ENCODE measurements around the gene MRPL42. TPM values are rescaled to one million over a fixed set of nuclear protein-coding genes. Genes with fewer than 3 reads are reported as not detected.

Gene MRPL42
- 10 to 100 TPM; 24.6 to 33.4 TPM for polyA plus RNA-seq

GRCh38 chr12:93467351-93468007 lies at the start of gene MRPL42:
Gene MRPL42 (plus strand): TSS chr12:93467514. CDS start chr12:93469286, 1,772 bp downstream.
- Histone ChIP-seq H3K27ac (ENCODE audit: low read depth in 2 of 2, low read length in 1 of 2) (peak within 1 kb of the TSS; percentile 89 to 93), H3K4me3 (ENCODE audit: low read depth in 1 of 2, low read length in 2 of 2) (peak within 1 kb of the TSS; percentile 72 to 86), H3K27me3 (ENCODE audit: control insufficient read depth in 1 of 2, insufficient read depth in 2 of 2, low read length in 2 of 2) (no peaks in the 10 kb centered on the region), H3K36me3 (ENCODE audit: control insufficient read depth in 2 of 2, insufficient read depth in 2 of 2, low read length in 1 of 2) (no peaks in the 10 kb centered on the region), H3K9me3 (ENCODE audit: control insufficient read depth in 2 of 2, insufficient read depth in 1 of 2, low read depth in 1 of 2, low read length in 1 of 2) (no peaks in the 10 kb centered on the region), H3K4me1 (ENCODE audit: control insufficient read depth in 2 of 2, insufficient read depth in 2 of 2, low read length in 1 of 2) (no peaks in the 10 kb centered on the region)
- 0 to 1% methylated on average over 36 of the region's 36 CpGs for whole genome bisulfite sequencing, 2 donors

- Histone ChIP-seq H3K9me3 (ENCODE audit: control insufficient read depth in 2 of 2, insufficient read depth in 1 of 2, low read depth in 1 of 2, low read length in 1 of 2) (no peaks in the 10 kb centered on the region), H3K27ac (ENCODE audit: low read depth in 2 of 2, low read length in 1 of 2) (no peak overlapping the region), H3K36me3 (ENCODE audit: control insufficient read depth in 2 of 2, insufficient read depth in 2 of 2, low read length in 1 of 2) (no peaks in the 10 kb centered on the region), H3K4me3 (ENCODE audit: low read depth in 1 of 2, low read length in 2 of 2) (no peak overlapping the region), H3K27me3 (ENCODE audit: control insufficient read depth in 1 of 2, insufficient read depth in 2 of 2, low read length in 2 of 2) (no peaks in the 10 kb centered on the region), H3K4me1 (ENCODE audit: control insufficient read depth in 2 of 2, insufficient read depth in 2 of 2, low read length in 1 of 2) (no peaks in the 10 kb centered on the region)
- WGBS, 2 donors = 94 to 98% methylated on average over 4 of the region's 4 CpGs
Measured at GRCh38 chr12:93417967-93418480, 49.3 kb upstream of the MRPL42 start.

DNA sequence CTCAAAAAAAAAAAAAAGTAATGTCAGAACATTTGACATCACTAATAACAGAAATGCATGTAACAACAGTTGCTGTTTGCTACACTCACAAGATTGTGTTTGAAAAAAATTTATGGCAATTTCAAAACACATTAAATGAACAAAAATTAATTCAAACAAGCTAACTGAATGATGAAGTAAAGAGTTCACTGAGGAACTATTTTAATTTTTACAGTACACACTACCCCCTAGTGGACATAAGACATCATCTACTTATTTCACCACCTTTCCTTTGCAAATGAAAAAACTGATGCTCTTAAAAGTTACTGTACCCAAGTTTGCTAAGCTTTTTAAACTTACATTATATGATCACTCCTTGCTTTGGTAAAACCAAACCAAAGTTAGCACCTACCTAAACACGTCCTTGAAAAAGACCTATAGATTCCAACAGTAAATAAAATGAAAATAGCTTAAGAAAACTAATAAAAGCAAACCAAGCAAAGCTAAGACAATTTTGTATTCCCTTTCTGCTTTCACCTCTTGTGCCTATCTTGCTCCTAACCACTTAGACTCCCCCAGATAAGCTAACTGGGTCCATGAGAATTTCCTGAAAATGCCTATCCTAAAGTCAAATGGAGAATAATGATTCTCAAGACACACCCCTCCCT lies 47.8 kb upstream of the MRPL42 start:
- Histone ChIP-seq H3K27ac (ENCODE audit: low read depth in 2 of 2, low read length in 1 of 2) (no peak overlapping the region), H3K4me1 (ENCODE audit: control insufficient read depth in 2 of 2, insufficient read depth in 2 of 2, low read length in 1 of 2) (no peaks in the 10 kb centered on the region), H3K36me3 (ENCODE audit: control insufficient read depth in 2 of 2, insufficient read depth in 2 of 2, low read length in 1 of 2) (no peaks in the 10 kb centered on the region), H3K9me3 (ENCODE audit: control insufficient read depth in 2 of 2, insufficient read depth in 1 of 2, low read depth in 1 of 2, low read length in 1 of 2) (no peaks in the 10 kb centered on the region), H3K27me3 (ENCODE audit: control insufficient read depth in 1 of 2, insufficient read depth in 2 of 2, low read length in 2 of 2) (no peaks in the 10 kb centered on the region), H3K4me3 (ENCODE audit: low read depth in 1 of 2, low read length in 2 of 2) (no peak overlapping the region)
- WGBS, 2 donors = 20 to 28% methylated on average over 1 of the region's 1 CpG

DNA sequence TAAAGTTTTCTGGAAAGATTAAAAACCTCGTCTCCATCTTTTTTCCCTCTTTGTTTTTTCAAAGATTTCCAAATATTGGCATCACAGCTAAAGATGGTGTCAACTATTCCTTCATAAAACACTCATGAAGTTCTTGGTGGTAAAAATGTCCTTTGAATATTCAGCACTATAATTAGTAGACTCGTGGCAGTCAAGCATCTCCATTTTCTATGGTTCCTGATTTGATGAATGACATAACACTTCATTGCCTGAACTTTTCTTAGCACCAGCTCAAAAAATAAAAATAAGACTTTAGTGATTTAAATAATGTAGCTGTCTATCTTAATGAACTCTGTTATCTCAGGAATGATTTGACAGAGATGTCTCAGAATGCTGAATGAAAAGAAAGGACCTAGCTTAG lies 45.3 kb upstream of the MRPL42 start:
- WGBS, 2 donors = 52 to 58% methylated on average over 2 of the region's 2 CpGs
- Histone ChIP-seq H3K27me3 (ENCODE audit: control insufficient read depth in 1 of 2, insufficient read depth in 2 of 2, low read length in 2 of 2) (no peaks in the 10 kb centered on the region), H3K4me1 (ENCODE audit: control insufficient read depth in 2 of 2, insufficient read depth in 2 of 2, low read length in 1 of 2) (peaks cover 0 to 1% of the 10 kb centered on the region in 2 donors), H3K36me3 (ENCODE audit: control insufficient read depth in 2 of 2, insufficient read depth in 2 of 2, low read length in 1 of 2) (no peaks in the 10 kb centered on the region), H3K9me3 (ENCODE audit: control insufficient read depth in 2 of 2, insufficient read depth in 1 of 2, low read depth in 1 of 2, low read length in 1 of 2) (no peaks in the 10 kb centered on the region), H3K27ac (ENCODE audit: low read depth in 2 of 2, low read length in 1 of 2) (no peak overlapping the region), H3K4me3 (ENCODE audit: low read depth in 1 of 2, low read length in 2 of 2) (no peak overlapping the region)

DNA sequence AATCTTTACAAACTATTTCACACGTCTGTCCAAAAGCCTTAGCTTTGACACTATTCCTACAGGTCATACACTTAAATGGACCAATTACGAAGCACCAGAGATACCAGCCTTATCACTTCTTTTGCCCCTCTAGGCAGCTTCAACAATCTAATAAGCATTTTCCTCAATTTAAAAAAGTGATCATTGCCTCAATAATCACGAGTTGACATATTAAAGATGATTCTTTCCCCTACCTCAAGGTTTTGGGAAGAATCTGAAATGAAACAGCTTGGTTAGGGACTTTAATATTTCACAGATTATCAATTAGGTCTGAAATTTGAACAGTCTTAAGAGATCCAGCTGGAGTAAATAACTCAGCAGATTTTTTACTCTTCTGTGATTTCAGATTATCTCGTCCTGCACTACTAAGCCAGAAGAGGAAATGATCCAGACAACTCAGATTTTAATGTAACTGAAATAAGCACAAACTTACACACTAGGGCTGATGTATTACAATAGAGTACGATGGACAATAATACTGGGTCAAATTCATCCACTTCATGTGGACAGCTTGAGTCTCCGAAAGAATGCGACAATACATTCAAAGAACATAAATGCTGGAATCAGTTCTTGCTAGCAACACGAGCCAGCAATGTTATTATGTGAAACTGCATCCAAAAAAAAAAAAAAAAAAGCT lies 41.4 kb upstream of the MRPL42 start:
- H3K4me1 ChIP-seq (ENCODE audit: control insufficient read depth in 2 of 2, insufficient read depth in 2 of 2, low read length in 1 of 2) = peaks cover 0 to 2% of the 10 kb centered on the region in 2 donors
- H3K4me3 ChIP-seq (ENCODE audit: low read depth in 1 of 2, low read length in 2 of 2) = no peak overlapping the region
- no peaks in the 10 kb centered on the region for H3K27me3 ChIP-seq (ENCODE audit: control insufficient read depth in 1 of 2, insufficient read depth in 2 of 2, low read length in 2 of 2)
- H3K36me3 ChIP-seq (ENCODE audit: control insufficient read depth in 2 of 2, insufficient read depth in 2 of 2, low read length in 1 of 2) = no peaks in the 10 kb centered on the region
- WGBS, 2 donors = 55 to 61% methylated on average over 8 of the region's 8 CpGs
- H3K27ac ChIP-seq (ENCODE audit: low read depth in 2 of 2, low read length in 1 of 2) = no peak overlapping the region
- no peaks in the 10 kb centered on the region for H3K9me3 ChIP-seq (ENCODE audit: control insufficient read depth in 2 of 2, insufficient read depth in 1 of 2, low read depth in 1 of 2, low read length in 1 of 2)

DNA sequence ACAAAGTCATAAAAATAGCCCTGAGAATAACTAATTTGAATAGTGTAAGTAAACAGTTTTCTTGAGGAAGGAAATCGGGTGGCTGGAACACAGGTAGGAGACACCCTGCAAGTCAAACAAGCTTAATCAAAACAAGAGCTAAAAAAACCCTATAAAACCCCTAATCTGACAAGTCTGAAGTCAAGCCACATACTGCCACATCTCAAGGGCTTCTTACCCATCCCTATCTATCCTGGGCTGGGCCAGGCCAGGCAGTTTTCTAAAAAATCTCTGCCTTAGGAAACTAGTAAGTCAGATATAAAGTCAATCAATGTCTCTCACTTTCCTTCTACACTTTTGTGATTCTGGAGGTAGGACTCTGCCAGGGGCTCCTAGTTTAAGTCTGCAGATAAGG lies 40.9 kb upstream of the MRPL42 start:
- Histone ChIP-seq H3K27ac (ENCODE audit: low read depth in 2 of 2, low read length in 1 of 2) (no peak overlapping the region), H3K4me1 (ENCODE audit: control insufficient read depth in 2 of 2, insufficient read depth in 2 of 2, low read length in 1 of 2) (peaks cover 0 to 2% of the 10 kb centered on the region in 2 donors)
- 20 to 38% methylated on average over 1 of the region's 1 CpG for WGBS, 2 donors

GRCh38 chr12:93427779-93428564 lies 39.3 kb upstream of the MRPL42 start:
- H3K4me3 ChIP-seq (ENCODE audit: low read depth in 1 of 2, low read length in 2 of 2) = no peak overlapping the region
- peaks cover 0 to 2% of the 10 kb centered on the region in 2 donors for H3K4me1 ChIP-seq (ENCODE audit: control insufficient read depth in 2 of 2, insufficient read depth in 2 of 2, low read length in 1 of 2)
- no peaks in the 10 kb centered on the region for H3K36me3 ChIP-seq (ENCODE audit: control insufficient read depth in 2 of 2, insufficient read depth in 2 of 2, low read length in 1 of 2)
- no peaks in the 10 kb centered on the region for H3K27me3 ChIP-seq (ENCODE audit: control insufficient read depth in 1 of 2, insufficient read depth in 2 of 2, low read length in 2 of 2)
- H3K27ac ChIP-seq (ENCODE audit: low read depth in 2 of 2, low read length in 1 of 2) = peak overlapping the region in 1 of 2 donors; percentile 7
- WGBS, 2 donors = 51 to 61% methylated on average over 5 of the region's 5 CpGs
- no peaks in the 10 kb centered on the region for H3K9me3 ChIP-seq (ENCODE audit: control insufficient read depth in 2 of 2, insufficient read depth in 1 of 2, low read depth in 1 of 2, low read length in 1 of 2)

More for the DNA sequence above, 40.9 kb upstream of the MRPL42 start:
- Histone ChIP-seq H3K36me3 (ENCODE audit: control insufficient read depth in 2 of 2, insufficient read depth in 2 of 2, low read length in 1 of 2) (no peaks in the 10 kb centered on the region), H3K27me3 (ENCODE audit: control insufficient read depth in 1 of 2, insufficient read depth in 2 of 2, low read length in 2 of 2) (no peaks in the 10 kb centered on the region), H3K9me3 (ENCODE audit: control insufficient read depth in 2 of 2, insufficient read depth in 1 of 2, low read depth in 1 of 2, low read length in 1 of 2) (no peaks in the 10 kb centered on the region), H3K4me3 (ENCODE audit: low read depth in 1 of 2, low read length in 2 of 2) (no peak overlapping the region)

DNA sequence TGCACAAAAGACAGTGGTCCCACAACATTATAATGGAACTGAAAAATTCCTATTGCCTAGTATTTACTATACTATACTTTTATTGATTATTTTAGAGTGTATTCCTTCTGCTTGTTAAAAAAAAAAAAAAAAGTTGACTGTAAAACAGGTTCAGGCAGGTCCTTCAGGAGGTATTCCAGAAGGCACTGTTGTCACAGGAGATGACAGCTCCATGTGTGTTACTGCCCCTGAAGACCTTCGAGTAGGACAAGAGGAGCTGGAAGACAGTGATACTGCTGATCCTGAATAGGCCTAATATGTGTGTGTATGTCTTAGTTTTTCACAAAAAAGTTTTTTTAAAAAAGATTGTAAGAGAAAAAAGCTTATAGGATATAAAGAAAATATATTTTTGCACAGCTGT lies 37.9 kb upstream of the MRPL42 start:
- 43 to 44% methylated on average over 1 of the region's 1 CpG for WGBS, 2 donors
- H3K4me1 ChIP-seq (ENCODE audit: control insufficient read depth in 2 of 2, insufficient read depth in 2 of 2, low read length in 1 of 2) = peaks cover 0 to 2% of the 10 kb centered on the region in 2 donors

DNA sequence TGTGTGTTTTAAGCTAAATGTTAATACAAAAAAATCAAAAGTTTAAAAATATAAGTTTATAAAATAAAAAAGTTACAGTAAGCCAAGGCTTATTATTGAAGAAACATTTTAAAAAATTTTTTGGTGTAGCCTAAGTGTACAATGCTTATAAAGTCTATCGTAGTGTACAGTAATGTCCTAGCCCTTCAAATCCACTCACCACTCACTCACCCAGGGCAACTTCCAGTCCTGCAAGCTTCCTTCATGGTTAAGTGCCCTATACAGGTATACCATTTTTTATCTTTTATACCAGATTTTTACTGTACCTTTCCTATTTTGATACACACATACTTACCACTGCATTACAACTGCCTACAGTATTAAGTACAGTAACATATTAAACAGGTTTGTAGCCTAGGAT lies 37.5 kb upstream of the MRPL42 start:
- Histone ChIP-seq H3K27ac (ENCODE audit: low read depth in 2 of 2, low read length in 1 of 2) (no peak overlapping the region), H3K9me3 (ENCODE audit: control insufficient read depth in 2 of 2, insufficient read depth in 1 of 2, low read depth in 1 of 2, low read length in 1 of 2) (no peaks in the 10 kb centered on the region), H3K4me1 (ENCODE audit: control insufficient read depth in 2 of 2, insufficient read depth in 2 of 2, low read length in 1 of 2) (peaks cover 1 to 2% of the 10 kb centered on the region in 2 donors), H3K36me3 (ENCODE audit: control insufficient read depth in 2 of 2, insufficient read depth in 2 of 2, low read length in 1 of 2) (no peaks in the 10 kb centered on the region), H3K4me3 (ENCODE audit: low read depth in 1 of 2, low read length in 2 of 2) (no peak overlapping the region), H3K27me3 (ENCODE audit: control insufficient read depth in 1 of 2, insufficient read depth in 2 of 2, low read length in 2 of 2) (no peaks in the 10 kb centered on the region)
- 72% methylated on average over 1 of the region's 1 CpG for WGBS, 2 donors

More for the DNA sequence above, 37.9 kb upstream of the MRPL42 start:
- H3K27me3 ChIP-seq (ENCODE audit: control insufficient read depth in 1 of 2, insufficient read depth in 2 of 2, low read length in 2 of 2) = no peaks in the 10 kb centered on the region
- H3K9me3 ChIP-seq (ENCODE audit: control insufficient read depth in 2 of 2, insufficient read depth in 1 of 2, low read depth in 1 of 2, low read length in 1 of 2) = no peaks in the 10 kb centered on the region
- no peaks in the 10 kb centered on the region for H3K36me3 ChIP-seq (ENCODE audit: control insufficient read depth in 2 of 2, insufficient read depth in 2 of 2, low read length in 1 of 2)
- no peak overlapping the region for H3K4me3 ChIP-seq (ENCODE audit: low read depth in 1 of 2, low read length in 2 of 2)
- H3K27ac ChIP-seq (ENCODE audit: low read depth in 2 of 2, low read length in 1 of 2) = no peak overlapping the region

Data from esophagus (tissue), 2 donors.